Neural cell (in vitro differentiated cells): ENCODE results near the gene ATAD2B. TPM values are rescaled to one million over a fixed set of nuclear protein-coding genes. Genes with fewer than 3 reads are reported as not detected.

Source experiments
- polyA plus RNA-seq: library from polyadenylated mRNA; depleted of rRNA; stranded (reverse); fragments of >200 nt; gene quantifications from 2 replicates; pipeline ENCODE4 v1.2.3, GENCODE V29; 2014

The ATAD2B gene
- polyA plus RNA-seq, 1 donor from 2014 or later: 37.6 TPM

Other genes starting within 250 kb of the ATAD2B start
- gene UBXN2A, start 13.3 kb upstream of the ATAD2B start, polyA plus RNA-seq: 11.0 and 15.0 TPM in 2 replicates
- 0.27 and 0.70 TPM in 2 replicates for gene MFSD2B, start 83.0 kb upstream of the ATAD2B start, polyA plus RNA-seq
- 15.7 and 17.0 TPM in 2 replicates for gene WDCP, start 120.3 kb upstream of the ATAD2B start, polyA plus RNA-seq
- 154 and 183 TPM in 2 replicates for gene FKBP1B, start 122.6 kb upstream of the ATAD2B start, polyA plus RNA-seq
- gene SF3B6, start 149.2 kb upstream of the ATAD2B start, polyA plus RNA-seq: 307 and 442 TPM in 2 replicates
- 1.8 and 4.7 TPM in 2 replicates for gene TP53I3, start 157.7 kb upstream of the ATAD2B start, polyA plus RNA-seq
- 1.3 TPM in 1 of 2 replicates, not detected in the other for gene PFN4, start 196.2 kb upstream of the ATAD2B start, polyA plus RNA-seq
- gene FAM228B, start 196.3 kb upstream of the ATAD2B start, polyA plus RNA-seq: 15.0 and 22.0 TPM in 2 replicates
- gene FAM228A, start 247.9 kb upstream of the ATAD2B start, polyA plus RNA-seq: 1.5 and 2.6 TPM in 2 replicates